GM12874 (cell line): Measurements from ENCODE around the gene PRAC2.

Experiments used
- TF ChIP-seq, protein P1 (sequence below): IDR thresholded peaks from 2 replicates; pipeline ENCODE4 v1.5.1; 2011; ENCODE audit warnings: low read depth, mild to moderate bottlenecking, control low read depth, low read length, moderate library complexity; ENCODE audit not compliant: insufficient read depth

The PRAC2 gene

DNA sequence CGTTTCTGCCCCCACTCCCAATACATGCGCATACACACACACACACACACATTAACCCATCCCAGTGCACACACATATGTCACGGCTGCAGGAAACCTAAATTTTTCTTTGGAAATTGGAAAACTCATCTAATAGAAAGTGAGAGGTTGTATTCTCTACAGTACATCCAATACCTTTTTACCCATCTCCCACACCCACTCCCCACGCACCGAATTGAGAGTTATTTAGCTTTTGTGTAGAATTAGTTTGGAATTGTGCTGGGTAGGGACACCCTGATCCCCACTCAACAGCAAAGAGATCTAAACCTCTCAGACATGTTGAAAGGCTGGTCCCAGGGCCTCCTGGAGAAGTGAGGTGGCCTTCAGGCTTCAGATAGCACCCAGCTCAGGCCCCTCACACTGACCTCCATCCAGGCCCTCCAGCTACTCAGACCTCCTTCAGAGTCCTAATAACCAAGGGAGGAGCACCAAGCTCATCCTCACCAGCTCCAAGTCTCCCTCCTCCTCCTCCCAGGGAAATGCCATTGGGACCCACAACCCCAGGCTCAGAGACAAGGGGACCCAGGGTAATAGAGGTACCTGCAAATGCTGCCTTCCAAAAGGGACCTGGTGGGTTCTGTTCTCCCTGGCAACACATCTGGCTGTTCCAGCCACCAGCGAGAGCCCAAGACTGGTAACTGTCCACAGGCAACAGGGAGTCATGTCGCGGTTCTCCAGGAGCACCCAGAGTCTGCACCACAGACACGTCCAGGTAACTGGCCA lies 4.6 kb downstream of the PRAC2 start:
- TF ChIP-seq, protein P1, sequence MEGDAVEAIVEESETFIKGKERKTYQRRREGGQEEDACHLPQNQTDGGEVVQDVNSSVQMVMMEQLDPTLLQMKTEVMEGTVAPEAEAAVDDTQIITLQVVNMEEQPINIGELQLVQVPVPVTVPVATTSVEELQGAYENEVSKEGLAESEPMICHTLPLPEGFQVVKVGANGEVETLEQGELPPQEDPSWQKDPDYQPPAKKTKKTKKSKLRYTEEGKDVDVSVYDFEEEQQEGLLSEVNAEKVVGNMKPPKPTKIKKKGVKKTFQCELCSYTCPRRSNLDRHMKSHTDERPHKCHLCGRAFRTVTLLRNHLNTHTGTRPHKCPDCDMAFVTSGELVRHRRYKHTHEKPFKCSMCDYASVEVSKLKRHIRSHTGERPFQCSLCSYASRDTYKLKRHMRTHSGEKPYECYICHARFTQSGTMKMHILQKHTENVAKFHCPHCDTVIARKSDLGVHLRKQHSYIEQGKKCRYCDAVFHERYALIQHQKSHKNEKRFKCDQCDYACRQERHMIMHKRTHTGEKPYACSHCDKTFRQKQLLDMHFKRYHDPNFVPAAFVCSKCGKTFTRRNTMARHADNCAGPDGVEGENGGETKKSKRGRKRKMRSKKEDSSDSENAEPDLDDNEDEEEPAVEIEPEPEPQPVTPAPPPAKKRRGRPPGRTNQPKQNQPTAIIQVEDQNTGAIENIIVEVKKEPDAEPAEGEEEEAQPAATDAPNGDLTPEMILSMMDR = no peak

DNA sequence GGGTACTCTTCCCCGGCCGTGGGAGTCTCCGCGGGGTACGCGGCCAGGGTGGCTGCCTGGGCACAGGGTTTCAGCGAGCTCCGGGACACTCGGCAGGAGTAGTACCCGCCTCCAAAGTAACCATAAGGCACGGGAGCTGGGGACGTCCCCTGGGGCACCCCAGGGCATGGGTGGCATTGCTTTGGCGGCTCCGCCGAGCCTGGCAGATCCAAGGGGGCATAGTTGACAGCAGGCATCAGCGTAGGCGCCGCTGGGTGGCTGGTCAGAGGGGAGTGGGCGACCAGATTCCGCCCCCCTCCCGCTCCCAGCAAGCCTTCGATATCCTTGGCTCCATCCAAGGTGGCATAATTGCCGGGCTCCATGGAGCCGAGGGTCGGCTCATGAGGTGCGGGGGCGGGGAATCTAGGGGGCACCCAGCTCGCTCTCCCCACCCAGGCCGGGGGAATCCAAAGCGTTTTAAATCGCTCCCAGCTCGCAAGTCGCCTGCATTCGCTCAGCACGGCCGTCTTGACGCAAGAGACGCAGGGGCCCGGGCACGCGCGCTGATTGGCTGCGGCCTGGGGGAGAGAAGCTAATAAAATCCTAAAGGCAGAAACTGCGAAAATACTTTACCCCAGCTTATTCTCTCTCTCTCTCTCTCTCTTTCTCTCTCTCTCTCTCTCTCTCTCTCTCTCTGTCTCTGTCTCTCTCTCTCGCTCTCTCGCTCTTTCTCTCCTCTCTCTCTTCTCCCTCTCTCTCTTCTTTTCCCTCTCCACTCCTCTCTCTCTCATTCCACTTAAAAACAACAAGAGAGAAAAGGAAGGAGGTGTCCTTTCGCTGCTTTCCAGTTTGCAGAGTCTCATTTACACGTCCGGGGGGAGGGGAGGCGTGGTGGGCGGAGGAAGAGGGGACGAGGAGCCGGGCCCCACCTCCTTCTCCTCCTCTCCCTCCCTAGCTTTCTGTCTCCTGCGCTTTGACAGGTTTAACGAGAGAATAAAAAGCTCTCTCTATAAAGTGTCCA lies 5.5 kb downstream of the PRAC2 start, which contains the start of gene HOXB13:
HOXB13 (minus strand) TSS at position 519 of the 1,000 bp plus-strand sequence; CDS start at position 362, 157 bp downstream.
- TF ChIP-seq, protein P1 = no peak

DNA sequence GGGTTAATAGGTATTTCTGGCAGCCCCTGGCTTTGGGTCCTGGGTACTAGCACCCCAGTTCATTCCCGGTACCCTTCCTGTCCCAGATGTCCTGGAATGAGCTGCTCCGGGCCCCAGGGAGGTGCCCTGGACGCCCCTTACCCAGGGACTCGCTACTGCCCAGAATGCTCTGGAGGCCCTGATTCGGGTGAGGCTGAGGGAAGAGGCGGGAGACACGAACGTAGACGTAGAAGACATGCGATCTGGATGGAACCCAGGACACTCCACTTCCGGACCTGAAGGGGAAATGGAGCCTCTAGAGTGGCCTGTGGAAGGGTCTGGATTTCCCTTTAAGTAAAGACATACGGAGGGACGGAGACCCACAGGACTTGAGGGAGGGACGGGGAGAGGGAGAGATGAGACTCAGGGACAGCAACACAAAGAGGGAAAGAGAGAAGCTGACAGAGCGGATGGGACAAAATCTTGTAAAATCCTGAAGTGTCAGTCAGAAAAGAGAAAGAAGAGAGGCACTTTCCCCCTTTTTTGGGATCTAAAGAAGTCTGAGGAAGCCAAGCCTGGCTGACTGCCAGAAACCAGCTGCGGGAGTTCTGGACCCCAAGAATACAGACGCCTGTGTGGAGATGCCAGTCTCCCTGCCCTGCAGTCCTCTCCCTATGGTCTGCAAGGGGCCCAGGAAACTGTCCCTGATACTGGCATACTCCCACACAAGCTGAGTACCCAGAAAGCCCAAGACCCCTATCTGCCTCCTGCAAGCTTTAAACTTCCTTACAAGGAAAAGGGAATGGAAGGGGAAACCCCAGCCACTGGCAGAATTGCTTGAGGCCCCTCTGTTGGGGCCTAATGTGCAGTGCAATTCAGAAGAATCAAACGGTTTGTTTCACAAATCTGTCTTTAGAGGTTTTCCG lies 6.6 kb downstream of the PRAC2 start:
- TF ChIP-seq, protein P1 = no peak

DNA sequence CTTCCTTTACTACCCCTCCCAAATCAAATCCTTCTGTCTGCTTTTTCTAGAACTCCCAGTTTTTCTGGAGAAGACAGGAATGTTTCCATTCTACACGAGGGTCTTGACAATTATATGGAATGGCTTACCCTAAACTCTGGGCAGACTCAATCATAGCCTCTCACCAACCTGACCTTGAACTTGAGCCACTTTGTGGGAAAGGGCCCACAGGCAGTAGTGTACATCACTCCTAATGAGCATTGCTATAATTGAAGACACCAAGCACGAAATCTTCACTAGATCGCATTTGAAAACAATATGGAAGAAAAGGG lies 7.2 kb downstream of the PRAC2 start:
- TF ChIP-seq, protein P1 = no peak

DNA sequence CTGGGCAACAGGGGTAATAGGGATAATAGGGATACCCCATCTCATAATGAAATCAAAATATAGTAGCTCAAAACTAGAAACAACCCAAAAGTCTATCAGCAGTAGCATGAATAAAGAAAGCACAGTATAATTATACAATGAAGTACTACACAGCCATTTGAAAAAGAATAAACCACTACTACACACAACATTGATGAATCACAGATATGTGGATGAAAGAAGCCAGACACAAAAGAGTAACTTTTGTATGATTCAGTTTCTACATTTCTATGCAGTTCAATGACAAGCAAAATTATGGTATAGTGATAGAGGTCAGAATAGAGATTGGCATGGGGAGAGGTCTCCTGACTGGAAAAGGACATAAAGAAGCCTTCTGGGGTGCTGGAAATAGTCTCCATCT lies 8.4 kb downstream of the PRAC2 start:
- TF ChIP-seq, protein P1 = no peak

DNA sequence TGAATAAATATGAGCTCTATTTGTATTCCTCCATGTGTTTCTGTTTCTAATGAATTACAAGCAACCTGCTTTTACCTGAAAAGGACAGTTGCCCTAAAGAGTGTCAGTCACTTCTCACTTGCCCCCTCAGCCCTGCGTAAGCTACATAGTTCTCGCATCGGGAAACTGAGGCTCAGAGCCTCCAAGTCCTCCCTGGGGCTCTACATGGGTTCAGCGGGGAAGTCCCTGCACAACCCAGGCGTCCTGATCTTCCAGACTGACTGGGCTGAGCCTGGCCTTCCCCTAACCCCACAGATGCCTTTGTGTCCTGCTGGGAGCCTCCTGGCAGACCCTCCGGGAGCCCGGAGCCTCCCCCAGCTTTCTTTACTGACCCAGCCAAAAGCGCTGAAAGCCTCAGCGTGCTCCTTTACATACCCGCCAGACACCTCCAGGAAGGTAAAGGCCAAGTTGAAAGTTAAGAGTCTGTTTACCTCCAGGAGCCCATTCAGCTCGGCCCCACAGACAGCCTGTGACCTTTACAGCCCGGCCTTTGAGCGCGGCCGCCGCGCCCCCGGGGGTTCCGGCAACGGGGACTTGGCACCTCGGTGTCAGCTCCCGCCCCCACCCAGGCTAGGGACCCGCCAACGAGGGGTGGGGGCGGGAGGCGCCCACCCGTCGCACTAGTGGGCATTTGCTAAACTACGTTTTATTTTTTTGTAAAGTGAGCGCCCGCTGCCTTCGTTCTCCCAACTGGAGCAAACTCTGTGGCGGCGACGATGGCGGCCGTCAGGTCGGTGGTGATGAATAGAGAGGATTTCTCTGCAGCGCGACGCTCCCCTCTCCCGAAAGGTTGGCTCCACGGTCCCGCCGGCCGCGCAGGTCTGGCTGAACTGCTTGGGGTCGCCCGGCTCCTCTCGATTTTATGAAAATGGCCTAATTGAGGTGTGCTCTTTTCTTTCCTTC lies 10.0 kb downstream of the PRAC2 start:
- TF ChIP-seq, protein P1 = no peak
